Measurements from ENCODE around the gene KPNA4.

KPNA4 gene

DNA sequence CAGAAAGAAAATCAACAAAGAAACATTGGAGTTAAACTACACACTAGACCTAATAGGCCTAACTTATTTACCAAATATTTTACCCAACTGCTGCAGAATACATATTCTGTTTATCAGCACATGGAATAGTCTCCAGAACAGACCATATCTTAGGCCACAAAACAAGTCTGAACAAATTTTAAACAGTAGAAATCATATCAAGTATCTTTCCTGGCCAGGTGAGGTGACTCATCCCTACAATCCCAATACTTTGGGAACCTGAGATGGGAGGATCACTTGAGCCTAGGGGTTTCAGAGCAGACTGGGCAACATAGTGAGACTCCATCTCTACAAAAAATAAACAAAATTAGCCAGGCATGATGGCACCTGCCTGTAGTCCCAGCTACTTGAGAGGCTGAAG is 18.1 kb upstream of the KPNA4 start:
- TF ChIP-seq ZNF565 (CRISPR knock-in tag; conservative IDR thresholded peaks at IDR 0.05; ENCODE audit: low read depth), result no peak
- TF ChIP-seq GLIS3 (CRISPR knock-in tag; IDR thresholded peaks at IDR 0.05), result no peak
- TF ChIP-seq, protein P1, sequence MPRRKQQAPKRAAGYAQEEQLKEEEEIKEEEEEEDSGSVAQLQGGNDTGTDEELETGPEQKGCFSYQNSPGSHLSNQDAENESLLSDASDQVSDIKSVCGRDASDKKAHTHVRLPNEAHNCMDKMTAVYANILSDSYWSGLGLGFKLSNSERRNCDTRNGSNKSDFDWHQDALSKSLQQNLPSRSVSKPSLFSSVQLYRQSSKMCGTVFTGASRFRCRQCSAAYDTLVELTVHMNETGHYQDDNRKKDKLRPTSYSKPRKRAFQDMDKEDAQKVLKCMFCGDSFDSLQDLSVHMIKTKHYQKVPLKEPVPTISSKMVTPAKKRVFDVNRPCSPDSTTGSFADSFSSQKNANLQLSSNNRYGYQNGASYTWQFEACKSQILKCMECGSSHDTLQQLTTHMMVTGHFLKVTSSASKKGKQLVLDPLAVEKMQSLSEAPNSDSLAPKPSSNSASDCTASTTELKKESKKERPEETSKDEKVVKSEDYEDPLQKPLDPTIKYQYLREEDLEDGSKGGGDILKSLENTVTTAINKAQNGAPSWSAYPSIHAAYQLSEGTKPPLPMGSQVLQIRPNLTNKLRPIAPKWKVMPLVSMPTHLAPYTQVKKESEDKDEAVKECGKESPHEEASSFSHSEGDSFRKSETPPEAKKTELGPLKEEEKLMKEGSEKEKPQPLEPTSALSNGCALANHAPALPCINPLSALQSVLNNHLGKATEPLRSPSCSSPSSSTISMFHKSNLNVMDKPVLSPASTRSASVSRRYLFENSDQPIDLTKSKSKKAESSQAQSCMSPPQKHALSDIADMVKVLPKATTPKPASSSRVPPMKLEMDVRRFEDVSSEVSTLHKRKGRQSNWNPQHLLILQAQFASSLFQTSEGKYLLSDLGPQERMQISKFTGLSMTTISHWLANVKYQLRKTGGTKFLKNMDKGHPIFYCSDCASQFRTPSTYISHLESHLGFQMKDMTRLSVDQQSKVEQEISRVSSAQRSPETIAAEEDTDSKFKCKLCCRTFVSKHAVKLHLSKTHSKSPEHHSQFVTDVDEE (CRISPR knock-in tag; IDR thresholded peaks at IDR 0.05), result no peak
- no peak for TF ChIP-seq ZFP30 (CRISPR knock-in tag; IDR thresholded peaks at IDR 0.05)
- TF ChIP-seq ZFP3 (CRISPR knock-in tag; IDR thresholded peaks at IDR 0.05), result no peak
- TF ChIP-seq ZNF70 (CRISPR knock-in tag; IDR thresholded peaks at IDR 0.05), result no peak
- TF ChIP-seq ESRRG (CRISPR knock-in tag; IDR thresholded peaks at IDR 0.05), result no peak
- no peak for TF ChIP-seq ARNTL (CRISPR knock-in tag; IDR thresholded peaks at IDR 0.05; ENCODE audit: borderline replicate concordance, low read depth)
- TF ChIP-seq, protein P2, sequence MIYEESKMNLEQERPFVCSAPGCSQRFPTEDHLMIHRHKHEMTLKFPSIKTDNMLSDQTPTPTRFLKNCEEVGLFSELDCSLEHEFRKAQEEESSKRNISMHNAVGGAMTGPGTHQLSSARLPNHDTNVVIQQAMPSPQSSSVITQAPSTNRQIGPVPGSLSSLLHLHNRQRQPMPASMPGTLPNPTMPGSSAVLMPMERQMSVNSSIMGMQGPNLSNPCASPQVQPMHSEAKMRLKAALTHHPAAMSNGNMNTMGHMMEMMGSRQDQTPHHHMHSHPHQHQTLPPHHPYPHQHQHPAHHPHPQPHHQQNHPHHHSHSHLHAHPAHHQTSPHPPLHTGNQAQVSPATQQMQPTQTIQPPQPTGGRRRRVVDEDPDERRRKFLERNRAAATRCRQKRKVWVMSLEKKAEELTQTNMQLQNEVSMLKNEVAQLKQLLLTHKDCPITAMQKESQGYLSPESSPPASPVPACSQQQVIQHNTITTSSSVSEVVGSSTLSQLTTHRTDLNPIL (CRISPR knock-in tag; IDR thresholded peaks at IDR 0.05; ENCODE audit: low read depth), result no peak
- no peak for TF ChIP-seq OSR1 (CRISPR knock-in tag; IDR thresholded peaks at IDR 0.05)
- no peak for TF ChIP-seq ZC3H10 (CRISPR knock-in tag; IDR thresholded peaks at IDR 0.05)
- no peak for TF ChIP-seq RARB (CRISPR knock-in tag; IDR thresholded peaks at IDR 0.05)
- TF ChIP-seq, protein P3, sequence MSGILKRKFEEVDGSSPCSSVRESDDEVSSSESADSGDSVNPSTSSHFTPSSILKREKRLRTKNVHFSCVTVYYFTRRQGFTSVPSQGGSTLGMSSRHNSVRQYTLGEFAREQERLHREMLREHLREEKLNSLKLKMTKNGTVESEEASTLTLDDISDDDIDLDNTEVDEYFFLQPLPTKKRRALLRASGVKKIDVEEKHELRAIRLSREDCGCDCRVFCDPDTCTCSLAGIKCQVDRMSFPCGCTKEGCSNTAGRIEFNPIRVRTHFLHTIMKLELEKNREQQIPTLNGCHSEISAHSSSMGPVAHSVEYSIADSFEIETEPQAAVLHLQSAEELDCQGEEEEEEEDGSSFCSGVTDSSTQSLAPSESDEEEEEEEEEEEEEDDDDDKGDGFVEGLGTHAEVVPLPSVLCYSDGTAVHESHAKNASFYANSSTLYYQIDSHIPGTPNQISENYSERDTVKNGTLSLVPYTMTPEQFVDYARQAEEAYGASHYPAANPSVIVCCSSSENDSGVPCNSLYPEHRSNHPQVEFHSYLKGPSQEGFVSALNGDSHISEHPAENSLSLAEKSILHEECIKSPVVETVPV (CRISPR knock-in tag; IDR thresholded peaks at IDR 0.05), result no peak
- TF ChIP-seq, protein P4, sequence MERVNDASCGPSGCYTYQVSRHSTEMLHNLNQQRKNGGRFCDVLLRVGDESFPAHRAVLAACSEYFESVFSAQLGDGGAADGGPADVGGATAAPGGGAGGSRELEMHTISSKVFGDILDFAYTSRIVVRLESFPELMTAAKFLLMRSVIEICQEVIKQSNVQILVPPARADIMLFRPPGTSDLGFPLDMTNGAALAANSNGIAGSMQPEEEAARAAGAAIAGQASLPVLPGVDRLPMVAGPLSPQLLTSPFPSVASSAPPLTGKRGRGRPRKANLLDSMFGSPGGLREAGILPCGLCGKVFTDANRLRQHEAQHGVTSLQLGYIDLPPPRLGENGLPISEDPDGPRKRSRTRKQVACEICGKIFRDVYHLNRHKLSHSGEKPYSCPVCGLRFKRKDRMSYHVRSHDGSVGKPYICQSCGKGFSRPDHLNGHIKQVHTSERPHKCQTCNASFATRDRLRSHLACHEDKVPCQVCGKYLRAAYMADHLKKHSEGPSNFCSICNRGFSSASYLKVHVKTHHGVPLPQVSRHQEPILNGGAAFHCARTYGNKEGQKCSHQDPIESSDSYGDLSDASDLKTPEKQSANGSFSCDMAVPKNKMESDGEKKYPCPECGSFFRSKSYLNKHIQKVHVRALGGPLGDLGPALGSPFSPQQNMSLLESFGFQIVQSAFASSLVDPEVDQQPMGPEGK (CRISPR knock-in tag; IDR thresholded peaks at IDR 0.05; ENCODE audit: borderline replicate concordance), result no peak
- TF ChIP-seq BACH2 (CRISPR knock-in tag; IDR thresholded peaks at IDR 0.05; ENCODE audit: borderline replicate concordance), result no peak
- TF ChIP-seq, protein P5, sequence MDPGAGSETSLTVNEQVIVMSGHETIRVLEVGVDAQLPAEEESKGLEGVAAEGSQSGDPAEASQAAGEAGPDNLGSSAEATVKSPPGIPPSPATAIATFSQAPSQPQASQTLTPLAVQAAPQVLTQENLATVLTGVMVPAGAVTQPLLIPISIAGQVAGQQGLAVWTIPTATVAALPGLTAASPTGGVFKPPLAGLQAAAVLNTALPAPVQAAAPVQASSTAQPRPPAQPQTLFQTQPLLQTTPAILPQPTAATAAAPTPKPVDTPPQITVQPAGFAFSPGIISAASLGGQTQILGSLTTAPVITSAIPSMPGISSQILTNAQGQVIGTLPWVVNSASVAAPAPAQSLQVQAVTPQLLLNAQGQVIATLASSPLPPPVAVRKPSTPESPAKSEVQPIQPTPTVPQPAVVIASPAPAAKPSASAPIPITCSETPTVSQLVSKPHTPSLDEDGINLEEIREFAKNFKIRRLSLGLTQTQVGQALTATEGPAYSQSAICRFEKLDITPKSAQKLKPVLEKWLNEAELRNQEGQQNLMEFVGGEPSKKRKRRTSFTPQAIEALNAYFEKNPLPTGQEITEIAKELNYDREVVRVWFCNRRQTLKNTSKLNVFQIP (CRISPR knock-in tag; IDR thresholded peaks at IDR 0.05; ENCODE audit: borderline replicate concordance, low read depth), result no peak
- no peak for TF ChIP-seq ZNF8 (CRISPR knock-in tag; IDR thresholded peaks at IDR 0.05)
- TF ChIP-seq CSDC2 (CRISPR knock-in tag; IDR thresholded peaks at IDR 0.05), result no peak
- no peak for ATAC-seq

DNA sequence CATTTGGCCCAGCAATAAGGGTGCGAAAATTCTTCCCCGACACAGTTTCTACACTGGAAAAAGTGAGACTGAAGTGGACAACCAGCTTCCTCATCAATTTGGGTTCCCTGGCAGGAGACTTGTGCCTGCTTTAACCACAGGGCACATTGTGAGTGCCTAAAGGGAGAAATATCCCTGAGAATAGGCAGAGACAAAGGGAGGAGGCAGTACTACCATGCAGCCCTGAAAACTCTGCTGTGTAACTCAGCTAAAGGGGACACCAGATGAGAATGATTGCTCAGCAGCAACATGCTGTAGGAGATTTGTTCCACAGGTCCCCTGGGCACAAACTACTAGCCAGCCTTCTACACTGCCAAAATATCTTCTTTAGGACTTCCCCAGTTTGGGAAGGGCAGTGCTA is 15.6 kb upstream of the KPNA4 start:
- ATAC-seq, result no peak
- TF ChIP-seq, protein P2 (CRISPR knock-in tag; IDR thresholded peaks at IDR 0.05; ENCODE audit: low read depth), result no peak
- TF ChIP-seq TOX (CRISPR knock-in tag; IDR thresholded peaks at IDR 0.05; ENCODE audit: borderline replicate concordance), result no peak
- no peak for TF ChIP-seq ARNTL (CRISPR knock-in tag; IDR thresholded peaks at IDR 0.05; ENCODE audit: borderline replicate concordance, low read depth)
- TF ChIP-seq, protein P1 (CRISPR knock-in tag; IDR thresholded peaks at IDR 0.05), result no peak
- TF ChIP-seq, protein P5 (CRISPR knock-in tag; IDR thresholded peaks at IDR 0.05; ENCODE audit: borderline replicate concordance, low read depth), result no peak
- TF ChIP-seq TCF4 (CRISPR knock-in tag; IDR thresholded peaks at IDR 0.05; ENCODE audit: borderline replicate concordance), result no peak
- TF ChIP-seq ZFP3 (CRISPR knock-in tag; IDR thresholded peaks at IDR 0.05), result no peak
- TF ChIP-seq RARB (CRISPR knock-in tag; IDR thresholded peaks at IDR 0.05), result no peak
- TF ChIP-seq, protein P3 (CRISPR knock-in tag; IDR thresholded peaks at IDR 0.05), result no peak
- TF ChIP-seq ZC3H10 (CRISPR knock-in tag; IDR thresholded peaks at IDR 0.05), result no peak
- no peak for TF ChIP-seq ZNF8 (CRISPR knock-in tag; IDR thresholded peaks at IDR 0.05)
- TF ChIP-seq BACH2 (CRISPR knock-in tag; IDR thresholded peaks at IDR 0.05; ENCODE audit: borderline replicate concordance), result no peak
- no peak for TF ChIP-seq ISL1 (CRISPR knock-in tag; IDR thresholded peaks at IDR 0.05)
- no peak for TF ChIP-seq ZNF70 (CRISPR knock-in tag; IDR thresholded peaks at IDR 0.05)
- no peak for TF ChIP-seq GLIS3 (CRISPR knock-in tag; IDR thresholded peaks at IDR 0.05)
- no peak for TF ChIP-seq OSR1 (CRISPR knock-in tag; IDR thresholded peaks at IDR 0.05)
- no peak for TF ChIP-seq CSDC2 (CRISPR knock-in tag; IDR thresholded peaks at IDR 0.05)

Measured in SK-N-SH treated with all-trans-retinoic acid at 6 μM for 48 hours (cell line).